Muscle of leg (tissue), 11 donors: Measurements from ENCODE around the gene CBFA2T3. TPM values are rescaled to one million over a fixed set of nuclear protein-coding genes. Genes with fewer than 3 reads are reported as not detected.

Experiments
- DNase-seq: peaks from one replicate; pipeline ENCODE4 v3.0.0; 2013
- H3K27ac ChIP-seq: one replicate; pipeline ENCODE4 v1.5.1; 2013; ENCODE audit warnings: mild to moderate bottlenecking, low read length, control low read depth
- H3K27me3 ChIP-seq: one replicate; pipeline ENCODE4 v1.6.1; 2013; ENCODE audit warnings: low read length; ENCODE audit not compliant: control insufficient read depth, insufficient read depth
- H3K36me3 ChIP-seq: one replicate; pipeline ENCODE4 v1.6.1; 2013; ENCODE audit warnings: low read length; ENCODE audit not compliant: control insufficient read depth, insufficient read depth
- H3K4me1 ChIP-seq: one replicate; pipeline ENCODE4 v1.6.1; 2013; ENCODE audit warnings: low read length; ENCODE audit not compliant: control insufficient read depth, insufficient read depth
- H3K4me3 ChIP-seq: one replicate; pipeline ENCODE4 v1.5.1; 2013; ENCODE audit warnings: low read length, control low read depth
- H3K9me3 ChIP-seq: replicated peaks from 2 replicates; pipeline ENCODE4 v1.6.1; 2013; ENCODE audit warnings: low read depth, low read length; ENCODE audit not compliant: control insufficient read depth
- WGBS: methylation state at CpG from one replicate; pipeline ENCODE4 v1.1.5; 2013; ENCODE audit warnings: missing lambda C conversion rate; ENCODE audit not compliant: insufficient coverage; 5-methylcytosine and 5-hydroxymethylcytosine counted together
- polyA plus RNA-seq, 8 donors: library from polyadenylated mRNA; unstranded; fragments of 120-200 nt; gene quantifications; one replicate each; pipeline versions ENCODE4 v1.2.1 to v1.2.3, GENCODE V29; 2013; ENCODE audit warnings: inconsistent platforms in 1 of 8, low replicate concordance in 1 of 8; ENCODE audit not compliant: insufficient read length in 8 of 8, insufficient read depth in 1 of 8
- total RNA-seq: library from RNA; stranded (reverse); fragments of 120-200 nt; gene quantifications from one replicate; pipeline ENCODE4 v1.2.4, GENCODE V29; 2013

The CBFA2T3 gene
- total and polyA plus RNA-seq, 9 donors = 3.8 to 23.0 (median 17.8) TPM

- DNase-seq = no peak
- 14% methylated on average over 24 of the region's 53 CpGs for WGBS
- Histone ChIP-seq H3K27ac (no peak overlapping the region), H3K4me3 (peak overlapping the region; percentile 51), H3K27me3 (no peaks in the 10 kb centered on the region), H3K9me3 (no peaks in the 10 kb centered on the region), H3K36me3 (peaks cover 28% of the 10 kb centered on the region), H3K4me1 (peaks cover 34% of the 10 kb centered on the region)
Observed at GRCh38 chr16:88856122-88856827, 120.7 kb downstream of the CBFA2T3 start.

DNA sequence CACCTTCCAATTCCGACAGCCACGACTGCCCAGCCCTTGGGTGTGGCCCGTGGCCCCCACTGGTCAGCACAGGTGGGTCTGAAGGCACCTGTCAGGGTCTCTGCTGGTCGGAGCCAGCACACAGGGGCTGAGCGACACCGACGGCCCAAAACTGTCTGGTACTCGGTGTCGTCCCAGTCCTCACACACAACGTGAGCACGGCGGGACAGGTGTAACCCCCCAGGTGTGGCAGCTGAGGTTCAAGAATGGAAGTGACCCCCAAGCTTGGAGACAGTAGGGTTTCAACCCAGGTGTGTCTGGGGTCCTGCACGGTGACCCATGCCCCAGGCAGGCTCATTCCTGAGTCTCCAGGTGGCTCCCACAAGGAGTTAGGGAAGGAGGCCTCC is 121.3 kb downstream of the CBFA2T3 start:
- no peak overlapping the region for H3K4me3 ChIP-seq
- DNase-seq = no peak
- H3K27me3 ChIP-seq = no peaks in the 10 kb centered on the region
- no peaks in the 10 kb centered on the region for H3K9me3 ChIP-seq
- peaks cover 22% of the 10 kb centered on the region for H3K36me3 ChIP-seq
- WGBS = 75% methylated on average over 13 of the region's 13 CpGs
- H3K27ac ChIP-seq = no peak overlapping the region
- H3K4me1 ChIP-seq = peaks cover 34% of the 10 kb centered on the region

DNA sequence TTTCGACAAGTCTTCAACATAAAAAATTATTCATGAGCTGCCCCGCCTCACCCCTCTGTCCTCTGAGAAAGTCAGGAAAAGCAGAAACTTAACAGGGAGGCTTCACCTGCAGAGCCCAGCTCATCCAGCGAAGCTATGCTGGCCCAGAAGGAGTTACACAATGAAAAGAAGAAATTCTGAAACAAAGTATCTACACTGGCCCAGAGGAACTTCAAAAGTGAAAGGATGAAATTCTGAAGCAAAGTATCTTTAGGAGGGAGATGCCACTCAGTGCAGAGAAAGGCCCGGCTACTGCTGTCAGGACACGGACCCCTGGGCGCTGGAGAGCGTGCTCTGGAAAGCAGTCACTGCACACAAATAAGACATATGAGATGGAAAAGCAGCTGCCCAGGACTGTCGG is 121.8 kb downstream of the CBFA2T3 start:
- H3K36me3 ChIP-seq = peaks cover 21% of the 10 kb centered on the region
- H3K4me3 ChIP-seq = no peak overlapping the region
- no peak overlapping the region for H3K27ac ChIP-seq
- 90% methylated on average over 5 of the region's 8 CpGs for WGBS
- no peak for DNase-seq
- H3K4me1 ChIP-seq = peaks cover 34% of the 10 kb centered on the region
- H3K27me3 ChIP-seq = no peaks in the 10 kb centered on the region
- no peaks in the 10 kb centered on the region for H3K9me3 ChIP-seq

DNA sequence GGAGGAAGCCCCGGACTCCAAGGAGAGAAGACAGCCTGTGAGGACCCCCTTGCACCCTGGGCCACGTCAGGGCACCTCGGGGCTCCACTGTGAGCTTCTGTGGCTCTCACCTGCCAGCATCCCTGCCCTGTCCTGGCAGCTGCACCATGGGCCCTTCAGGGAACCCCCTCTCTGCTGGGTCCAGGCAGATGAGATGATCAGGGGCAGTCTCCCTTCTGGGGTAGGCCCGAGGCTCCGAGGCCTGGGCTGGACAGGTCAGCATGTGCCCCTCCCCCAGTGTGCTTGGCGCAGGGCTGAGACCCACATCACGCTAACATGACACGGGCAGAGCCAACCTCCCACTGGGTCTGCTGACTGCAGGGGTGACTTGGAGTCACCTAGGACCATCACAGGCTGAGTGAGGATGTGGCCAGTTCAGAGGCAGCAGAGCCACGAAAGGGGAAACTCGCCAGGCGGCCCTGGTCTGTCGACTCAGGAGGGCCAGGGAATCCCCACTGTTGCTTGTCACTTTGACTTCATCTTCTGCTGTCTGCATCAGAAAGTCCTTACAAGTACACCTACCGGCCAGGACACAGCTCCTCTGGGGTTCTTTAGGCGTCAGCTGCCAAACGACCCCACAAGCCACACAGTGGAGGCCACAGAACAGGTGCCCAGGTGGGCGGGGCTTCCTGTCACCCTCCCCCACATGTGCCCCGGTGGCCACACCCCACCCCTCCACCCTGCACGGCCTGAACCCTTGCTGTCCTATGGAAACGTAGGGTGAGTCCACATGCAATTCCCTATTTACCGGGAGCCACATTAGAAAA is 122.5 kb downstream of the CBFA2T3 start:
- H3K36me3 ChIP-seq = peaks cover 18% of the 10 kb centered on the region
- H3K4me3 ChIP-seq = no peak overlapping the region
- DNase-seq = no peak
- H3K9me3 ChIP-seq = no peaks in the 10 kb centered on the region
- H3K27me3 ChIP-seq = no peaks in the 10 kb centered on the region
- peaks cover 34% of the 10 kb centered on the region for H3K4me1 ChIP-seq
- WGBS = 76% methylated on average over 13 of the region's 20 CpGs
- H3K27ac ChIP-seq = no peak overlapping the region

DNA sequence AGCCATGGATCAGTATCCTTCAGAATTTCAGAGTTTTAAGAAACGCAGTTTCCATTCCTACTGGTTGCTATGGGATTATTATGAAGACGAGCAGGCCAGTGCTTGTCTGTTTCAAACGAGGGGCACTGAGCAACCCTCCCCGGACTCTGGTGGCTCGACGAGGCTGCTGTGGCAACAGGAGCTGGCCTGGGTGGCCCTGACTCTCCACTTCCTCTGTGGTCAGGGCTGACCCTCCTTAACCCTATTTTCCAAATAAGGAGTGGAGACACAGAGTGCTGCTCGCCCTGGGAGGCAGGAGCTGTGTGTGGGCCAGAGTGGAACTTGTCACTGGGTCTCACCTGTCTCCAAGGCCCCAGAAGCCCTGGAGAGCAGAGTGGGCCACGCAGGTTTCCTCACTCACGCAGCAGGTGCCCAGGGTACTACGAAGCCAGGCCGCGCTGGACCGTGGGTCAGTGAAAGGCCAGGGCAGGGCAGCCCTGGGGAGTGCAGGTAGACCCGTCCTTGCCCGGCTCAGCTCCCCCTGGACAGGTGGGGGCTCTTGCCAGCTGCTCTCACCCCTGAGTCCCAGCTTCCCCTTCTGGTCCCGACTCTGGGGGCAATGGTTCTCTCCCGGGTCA is 123.6 kb downstream of the CBFA2T3 start:
- Histone ChIP-seq H3K27ac (no peak overlapping the region), H3K9me3 (no peaks in the 10 kb centered on the region)
- 83% methylated on average over 15 of the region's 17 CpGs for WGBS

DNA sequence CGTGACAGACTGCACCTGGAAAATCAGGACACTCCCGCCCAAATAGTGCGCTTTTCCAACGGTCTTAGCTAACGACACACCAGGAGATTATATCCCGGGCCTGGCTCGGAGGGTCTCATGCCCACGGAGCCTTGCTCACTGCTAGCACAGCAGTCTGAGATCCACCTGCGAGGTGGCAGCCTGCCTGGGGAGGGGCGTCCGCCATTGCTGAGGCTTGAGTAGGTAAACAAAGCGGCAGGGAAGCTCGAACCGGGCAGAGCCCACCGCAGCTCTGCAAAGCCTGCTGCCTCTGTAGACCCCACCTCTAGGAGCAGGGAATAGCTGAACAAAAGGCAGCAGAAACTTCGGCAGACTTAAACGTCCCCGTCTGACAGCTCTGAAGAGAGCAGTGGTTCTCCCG is 125.4 kb downstream of the CBFA2T3 start:
- Histone ChIP-seq H3K4me3 (no peak overlapping the region), H3K27me3 (no peaks in the 10 kb centered on the region), H3K4me1 (peaks cover 22% of the 10 kb centered on the region), H3K9me3 (no peaks in the 10 kb centered on the region), H3K36me3 (peaks cover 17% of the 10 kb centered on the region), H3K27ac (no peak overlapping the region)
- 89% methylated on average over 19 of the region's 19 CpGs for WGBS
- no peak for DNase-seq

More for the DNA sequence above, 123.6 kb downstream of the CBFA2T3 start:
- H3K4me3 ChIP-seq = no peak overlapping the region
- peaks cover 33% of the 10 kb centered on the region for H3K4me1 ChIP-seq
- H3K27me3 ChIP-seq = no peaks in the 10 kb centered on the region
- DNase-seq = no peak
- H3K36me3 ChIP-seq = peaks cover 13% of the 10 kb centered on the region

DNA sequence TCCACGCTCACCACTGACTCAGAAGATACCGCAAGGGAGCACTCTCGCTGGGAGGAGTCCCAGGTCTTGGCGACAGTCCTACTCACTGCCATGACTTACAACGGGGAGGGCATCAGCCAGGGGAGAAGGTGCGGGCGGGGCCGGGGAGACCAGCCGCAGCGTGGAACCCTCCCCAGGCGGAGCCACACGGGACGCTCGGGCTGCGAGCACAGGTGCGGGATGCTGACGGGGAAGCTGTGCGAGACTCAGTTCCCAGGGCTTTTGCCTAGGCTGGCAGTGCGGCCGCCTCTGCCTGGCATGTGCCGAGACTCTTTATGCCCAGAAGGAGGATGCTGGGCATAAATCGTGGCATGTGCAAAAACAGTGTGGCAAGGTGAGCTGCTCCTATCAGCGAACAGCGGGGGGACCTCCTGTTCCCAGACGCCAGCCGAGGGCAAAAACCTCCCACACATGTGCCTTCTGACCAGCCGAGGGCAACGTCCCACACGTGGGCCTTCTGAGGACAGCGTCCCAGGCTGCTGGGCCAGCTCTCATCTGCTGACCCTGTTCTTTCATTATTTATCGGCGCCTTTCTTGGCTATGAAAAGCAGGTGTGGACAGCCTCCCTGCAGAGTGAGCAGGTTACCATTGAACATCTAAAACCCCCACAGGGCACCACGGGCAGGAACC is 126.3 kb downstream of the CBFA2T3 start:
- Histone ChIP-seq H3K9me3 (no peaks in the 10 kb centered on the region), H3K36me3 (peaks cover 22% of the 10 kb centered on the region), H3K4me1 (peaks cover 15% of the 10 kb centered on the region), H3K27ac (no peak overlapping the region), H3K27me3 (no peaks in the 10 kb centered on the region), H3K4me3 (no peak overlapping the region)
- no peak for DNase-seq
- WGBS = 94% methylated on average over 31 of the region's 33 CpGs

DNA sequence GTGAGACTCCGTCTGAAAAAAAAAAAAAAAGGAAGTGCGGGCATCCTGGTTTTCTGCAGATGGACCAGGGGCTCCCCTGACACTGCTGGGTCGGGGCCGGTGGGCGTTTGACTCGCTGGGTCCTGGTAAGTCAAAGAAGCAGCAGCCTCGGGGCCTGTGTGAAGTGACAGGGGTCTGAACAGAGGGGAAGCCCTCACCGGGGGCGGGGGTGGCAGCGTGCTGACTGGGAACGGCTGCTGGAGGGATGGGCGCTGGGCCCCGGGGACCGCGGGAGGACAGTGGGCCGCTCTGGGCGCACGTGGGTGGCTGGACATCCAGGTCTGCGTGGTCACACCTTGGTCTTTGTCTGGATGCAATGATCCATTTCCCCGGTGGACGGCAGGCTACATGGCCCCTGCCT is 128.4 kb downstream of the CBFA2T3 start:
- Histone ChIP-seq H3K27ac (no peak overlapping the region), H3K9me3 (no peaks in the 10 kb centered on the region), H3K4me3 (no peak overlapping the region), H3K27me3 (no peaks in the 10 kb centered on the region), H3K36me3 (peaks cover 22% of the 10 kb centered on the region), H3K4me1 (no peaks in the 10 kb centered on the region)
- DNase-seq = no peak
- WGBS = 88% methylated on average over 20 of the region's 21 CpGs

GRCh38 chr16:88847654-88848053 is 129.4 kb downstream of the CBFA2T3 start:
- no peak overlapping the region for H3K4me3 ChIP-seq
- 95% methylated on average over 13 of the region's 18 CpGs for WGBS
- peaks cover 22% of the 10 kb centered on the region for H3K36me3 ChIP-seq
- H3K27me3 ChIP-seq = no peaks in the 10 kb centered on the region
- no peaks in the 10 kb centered on the region for H3K4me1 ChIP-seq
- H3K9me3 ChIP-seq = no peaks in the 10 kb centered on the region
- no peak for DNase-seq
- no peak overlapping the region for H3K27ac ChIP-seq

GRCh38 chr16:88846088-88846487 is 130.9 kb downstream of the CBFA2T3 start:
- 93% methylated on average over 9 of the region's 9 CpGs for WGBS
- DNase-seq = no peak
- peaks cover 29% of the 10 kb centered on the region for H3K36me3 ChIP-seq
- H3K27me3 ChIP-seq = no peaks in the 10 kb centered on the region
- no peak overlapping the region for H3K27ac ChIP-seq
- no peaks in the 10 kb centered on the region for H3K9me3 ChIP-seq
- H3K4me1 ChIP-seq = no peaks in the 10 kb centered on the region
- H3K4me3 ChIP-seq = no peak overlapping the region
